H1 (cell line): ENCODE measurements around the gene TRAPPC2L. TPM values are rescaled to one million over a fixed set of nuclear protein-coding genes. Genes with fewer than 3 reads are reported as not detected.

ENCODE experiments used
- CTCF ChIA-PET: fragments of 300-600 bp; sonication (Branson Sonifier 250); formaldehyde crosslinking; loops from one replicate; lab custom pipeline; 2021; ENCODE audit not compliant: partially characterized antibody; lab: Charles Lee
- POLR2A ChIA-PET: fragments of 300-600 bp; sonication (Branson Sonifier 250); formaldehyde crosslinking; loops from one replicate; lab custom pipeline; 2021; ENCODE audit warnings: inconsistent platforms; ENCODE audit not compliant: partially characterized antibody; lab: Charles Lee
- DNase-seq, 2 experiments: peaks; one replicate each; pipeline versions ENCODE4 v3.0.0 to v3.0.0-alpha.2; 2010 to 2022; ENCODE audit warnings: low spot score in 2 of 2, low read depth in 1 of 2, mixed read lengths in 1 of 2
- FAIRE-seq: peaks from 2 replicates; lab custom pipeline; 2011; peaks lifted over from hg19 to GRCh38; lab: Jason Lieb, UNC
- H2AFZ ChIP-seq: 2 replicates; pipeline ENCODE4 v1.8.1; 2012; ENCODE audit warnings: low read length, inconsistent platforms
- H2AK5ac ChIP-seq: 2 replicates; pipeline ENCODE4 v1.6.1; 2013; ENCODE audit warnings: low read depth, low read length
- H2BK120ac ChIP-seq: replicated peaks from 2 replicates; pipeline ENCODE3; 2013; ENCODE audit warnings: low read depth, low read length, inconsistent platforms
- H2BK12ac ChIP-seq: 2 replicates; pipeline ENCODE4 v1.6.1; 2013; ENCODE audit warnings: low read depth, low read length
- H2BK15ac ChIP-seq: 2 replicates; pipeline ENCODE4 v1.6.1; 2013; ENCODE audit warnings: low read length
- H2BK20ac ChIP-seq: 2 replicates; pipeline ENCODE4 v1.6.1; 2013; ENCODE audit warnings: low read length
- H2BK5ac ChIP-seq: 2 replicates; pipeline ENCODE4 v1.6.1; 2013; ENCODE audit warnings: low read depth, low read length
- H3K14ac ChIP-seq: 2 replicates; pipeline ENCODE4 v1.6.1; 2013; ENCODE audit warnings: inconsistent platforms; ENCODE audit not compliant: insufficient read length
- H3K18ac ChIP-seq: 2 replicates; pipeline ENCODE4 v1.6.1; 2013; ENCODE audit warnings: low read length; ENCODE audit errors: extremely low read depth
- H3K23ac ChIP-seq: 2 replicates; pipeline ENCODE4 v1.6.1; 2013; ENCODE audit warnings: inconsistent platforms; ENCODE audit not compliant: insufficient read length
- H3K23me2 ChIP-seq: 2 replicates; pipeline ENCODE4 v1.6.1; 2013; ENCODE audit warnings: low read depth, low read length
- H3K27ac ChIP-seq: 2 replicates; pipeline ENCODE4 v1.6.1; 2011; ENCODE audit warnings: low read depth, low read length, inconsistent platforms
- H3K27me3 ChIP-seq, 4 experiments: replicated peaks in 1 of 4; 1 replicate in 1 of 4; 2 replicates in 3 of 4; pipeline versions ENCODE4 v1.6.1 to v1.8.1; 2011 to 2013; ENCODE audit warnings: low read length in 3 of 4, mild to moderate bottlenecking in 3 of 4, inconsistent platforms in 2 of 4, mixed read lengths in 2 of 4, moderate library complexity in 1 of 4; ENCODE audit not compliant: control insufficient read depth in 3 of 4, insufficient read depth in 3 of 4; ENCODE audit errors: extremely low read depth in 1 of 4
- H3K36me3 ChIP-seq, 4 experiments: 2 replicates each; pipeline versions ENCODE4 v1.6.1 to v1.8.1; 2011 to 2013; ENCODE audit warnings: mild to moderate bottlenecking in 4 of 4, low read length in 3 of 4, moderate library complexity in 2 of 4, control low read depth in 1 of 4, inconsistent platforms in 1 of 4; ENCODE audit not compliant: insufficient read depth in 4 of 4, control insufficient read depth in 2 of 4
- H3K4ac ChIP-seq: replicated peaks from 2 replicates; pipeline ENCODE3; 2013; ENCODE audit warnings: low read length, low read depth, mixed read lengths, inconsistent platforms; ENCODE audit not compliant: insufficient read length
- H3K4me1 ChIP-seq, 4 experiments: replicated peaks in 1 of 4; 1 replicate in 1 of 4; 2 replicates in 3 of 4; pipeline versions ENCODE4 v1.6.1 to v1.8.1; 2011 to 2013; ENCODE audit warnings: low read length in 3 of 4, inconsistent platforms in 2 of 4, mixed read lengths in 1 of 4; ENCODE audit not compliant: insufficient read depth in 4 of 4, control insufficient read depth in 3 of 4
- H3K4me2 ChIP-seq, 2 experiments: 2 replicates each; pipeline versions ENCODE4 v1.6.1 to v1.8.1; 2011 to 2013; ENCODE audit warnings: low read depth in 2 of 2, low read length in 2 of 2, control low read depth in 1 of 2, inconsistent platforms in 1 of 2, mild to moderate bottlenecking in 1 of 2; ENCODE audit not compliant: insufficient read depth in 1 of 2
- H3K4me3 ChIP-seq, 4 experiments: fragments of 200-600, 300-600 bp in 1 of 4; sonication (generic), shearing (Covaris generic), sonication (Bioruptor Twin) in 1 of 4; 2 replicates each; pipeline versions ENCODE4 v1.5.1 to v1.8.1; 2011 to 2016; ENCODE audit warnings: low read length in 4 of 4, low read depth in 3 of 4, control low read depth in 2 of 4, inconsistent platforms in 2 of 4, mild to moderate bottlenecking in 2 of 4, mixed read lengths in 1 of 4, moderate library complexity in 1 of 4; ENCODE audit not compliant: insufficient read depth in 2 of 4; ENCODE audit errors: extremely low read depth in 1 of 4
- H3K56ac ChIP-seq: replicated peaks from 2 replicates; pipeline ENCODE3; 2013; ENCODE audit warnings: low read depth, mild to moderate bottlenecking, mixed read lengths, low read length, inconsistent platforms; ENCODE audit not compliant: insufficient read length
- H3K79me1 ChIP-seq: 2 replicates; pipeline ENCODE4 v1.6.1; 2013; ENCODE audit warnings: low read depth, low read length, control low read depth
- H3K79me2 ChIP-seq, 2 experiments: 2 replicates each; pipeline versions ENCODE4 v1.6.1 to v1.8.1; 2012 to 2013; ENCODE audit warnings: low read length in 2 of 2, mild to moderate bottlenecking in 2 of 2, inconsistent platforms in 1 of 2; ENCODE audit not compliant: insufficient read depth in 2 of 2, control insufficient read depth in 1 of 2
- H3K9ac ChIP-seq, 4 experiments: replicated peaks in 1 of 4; 1 replicate in 1 of 4; 2 replicates in 3 of 4; pipeline versions ENCODE4 v1.6.1 to v1.8.1; 2011 to 2013; ENCODE audit warnings: low read depth in 3 of 4, low read length in 3 of 4, control low read depth in 2 of 4, mild to moderate bottlenecking in 2 of 4, moderate library complexity in 2 of 4, inconsistent platforms in 1 of 4; ENCODE audit errors: extremely low read depth in 1 of 4
- H3K9me3 ChIP-seq, 2 experiments: 2 replicates each; pipeline versions ENCODE4 v1.6.1 to v1.8.1; 2012 to 2013; ENCODE audit warnings: mild to moderate bottlenecking in 2 of 2, moderate library complexity in 2 of 2, control low read depth in 1 of 2, inconsistent platforms in 1 of 2, low read depth in 1 of 2, low read length in 1 of 2, mixed read lengths in 1 of 2; ENCODE audit not compliant: insufficient read depth in 2 of 2
- H4K20me1 ChIP-seq, 2 experiments: replicated peaks in 1 of 2; 2 replicates each; pipeline versions ENCODE3 to v1.8.1; 2011 to 2013; ENCODE audit warnings: inconsistent platforms in 2 of 2, low read length in 2 of 2, mild to moderate bottlenecking in 1 of 2; ENCODE audit not compliant: insufficient read depth in 2 of 2, control insufficient read depth in 1 of 2
- H4K5ac ChIP-seq: 2 replicates; pipeline ENCODE4 v1.6.1; 2013; ENCODE audit warnings: low read length, low read depth, mixed read lengths, inconsistent platforms; ENCODE audit not compliant: insufficient read length
- H4K8ac ChIP-seq: 2 replicates; pipeline ENCODE4 v1.8.0; 2013; ENCODE audit warnings: mild to moderate bottlenecking, moderate library complexity, low read length, inconsistent platforms; ENCODE audit not compliant: insufficient read depth; ENCODE audit errors: extremely low read depth
- H4K91ac ChIP-seq: replicated peaks from 2 replicates; pipeline ENCODE3; 2013; ENCODE audit warnings: low read length, mixed read lengths, inconsistent platforms; ENCODE audit not compliant: insufficient read length
- ATF3 ChIP-seq: IDR thresholded peaks from 2 replicates; pipeline ENCODE4 v1.6.1; 2011; ENCODE audit warnings: low read depth, mild to moderate bottlenecking, low read length; ENCODE audit not compliant: insufficient read depth
- BACH1 ChIP-seq: IDR thresholded peaks from 2 replicates; pipeline ENCODE4 v1.6.1; 2012; ENCODE audit warnings: low read length, improper control_type of control experiment
- CHD1 ChIP-seq: IDR thresholded peaks from 2 replicates; pipeline ENCODE4 v1.6.1; 2012; ENCODE audit warnings: low read depth, low read length, improper control_type of control experiment
- EGR1 ChIP-seq: IDR thresholded peaks from 2 replicates; pipeline ENCODE4 v1.6.1; 2011; ENCODE audit warnings: low read depth, low read length, borderline replicate concordance
- EP300 ChIP-seq, 2 experiments: IDR thresholded peaks; 1 replicate in 1 of 2; 2 replicates in 1 of 2; pipeline ENCODE4 v1.6.1; 2011 to 2012; ENCODE audit warnings: low read depth in 2 of 2, low read length in 2 of 2, mild to moderate bottlenecking in 2 of 2, borderline replicate concordance in 1 of 2, inconsistent platforms in 1 of 2, moderate library complexity in 1 of 2
- NANOG ChIP-seq: IDR thresholded peaks from 2 replicates; pipeline ENCODE4 v1.6.1; 2011; ENCODE audit warnings: low read length, low read depth, mild to moderate bottlenecking, inconsistent platforms; ENCODE audit not compliant: insufficient read depth, poor library complexity, severe bottlenecking
- PHF8 ChIP-seq: fragments of 200-600 bp; sonication (generic); conservative IDR thresholded peaks from 2 replicates; pipeline ENCODE4 v1.7.1; 2012; ENCODE audit warnings: low read depth, mild to moderate bottlenecking, inconsistent platforms, low read length, moderate library complexity
- RBBP5 ChIP-seq: IDR thresholded peaks from 2 replicates; pipeline ENCODE4 v1.7.1; 2012; ENCODE audit warnings: low read depth, mild to moderate bottlenecking, inconsistent platforms, low read length, moderate library complexity, borderline replicate concordance
- RFX5 ChIP-seq: IDR thresholded peaks from 2 replicates; pipeline ENCODE4 v1.6.1; 2011; ENCODE audit warnings: low read depth, low read length, improper control_type of control experiment, borderline replicate concordance
- SAP30 ChIP-seq: fragments of 300-600 bp; sonication (generic); IDR thresholded peaks from 2 replicates; pipeline ENCODE4 v1.7.1; 2012; ENCODE audit warnings: low read length, moderate library complexity, mild to moderate bottlenecking, inconsistent platforms; ENCODE audit not compliant: insufficient read depth, insufficient replicate concordance
- TAF1 ChIP-seq: IDR thresholded peaks from 2 replicates; pipeline ENCODE4 v1.6.1; 2011; ENCODE audit warnings: mild to moderate bottlenecking, low read depth, low read length
- TBP ChIP-seq: IDR thresholded peaks from 2 replicates; pipeline ENCODE4 v1.6.1; 2011; ENCODE audit warnings: low read depth, low read length, improper control_type of control experiment
- WGBS, 2 experiments: shearing (Covaris generic) in 1 of 2; methylation state at CpG; one replicate each; pipeline versions ENCODE4 v1.1.6 to v1.1.7; 2013 to 2015; ENCODE audit warnings: low lambda C conversion rate in 2 of 2, mixed read lengths in 2 of 2, inconsistent platforms in 1 of 2, low coverage in 1 of 2, missing lambda C conversion rate in 1 of 2; ENCODE audit not compliant: insufficient replicate concordance in 2 of 2, insufficient coverage in 1 of 2, insufficient read length in 1 of 2; ENCODE audit errors: extremely low coverage in 1 of 2, missing lambda C conversion rate in 1 of 2; 5-methylcytosine and 5-hydroxymethylcytosine counted together
- polyA plus RNA-seq, 7 experiments: library from polyadenylated mRNA; depleted of rRNA in 3 of 7; stranded (reverse) in 5 of 7; unstranded in 2 of 7; fragments of >200 nt in 5 of 7; fragments of 200-250 nt in 2 of 7; gene quantifications; 1 replicate in 5 of 7; 2 replicates in 1 of 7; 4 replicates in 1 of 7; pipeline versions ENCODE4 v1.2.1 to v1.2.3, GENCODE V29; 2011 to 2013; ENCODE audit warnings: missing spikeins in 2 of 7, mixed read lengths in 2 of 7
- total RNA-seq: library from RNA; stranded (reverse); fragmentation: NEBNext Ultra II Directional; extraction: Animal tissue kit (Norgen Biotek cat#: 25700); gene quantifications from 2 replicates; pipeline ENCODE4 v1.2.1, GENCODE V29; 2021

TRAPPC2L gene
- total and polyA plus RNA-seq, 2 of the 8 experiments (the other 6 are each of a cell fraction or from before 2014, with no cell fraction given), result 98.7 to 133 TPM

GRCh38 chr16:88867581-88868246 is 10.8 kb downstream of the TRAPPC2L start:
- H3K4me2 ChIP-seq, result no peak overlapping the region
- H3K79me2 ChIP-seq, result no peaks in the 10 kb centered on the region
- no peak overlapping the region for H4K5ac ChIP-seq
- H4K20me1 ChIP-seq, result no peaks in the 10 kb centered on the region
- no peak overlapping the region for H2BK20ac ChIP-seq
- no peak for DNase-seq
- no peak overlapping the region for H2BK5ac ChIP-seq
- POLR2A ChIA-PET, result no interaction called here
- no peak overlapping the region for H3K23ac ChIP-seq
- H2BK15ac ChIP-seq, result no peak overlapping the region
- no peaks in the 10 kb centered on the region for H3K23me2 ChIP-seq
- no peak overlapping the region for H2BK120ac ChIP-seq
- CTCF ChIA-PET, result interaction anchor here (4.1 kb wide), 1 partner anchor 10 kb away, joined by 18 read pairs; no protein-coding TSS in a partner anchor
- H3K14ac ChIP-seq, result no peak overlapping the region
- 90% methylated on average over 22 of the region's 24 CpGs; no CpG with 5 or more reads in 1 of the 2 experiments for WGBS, 2 experiments
- H3K18ac ChIP-seq, result no peak overlapping the region
- no peak overlapping the region for H2BK12ac ChIP-seq
- no peak overlapping the region for H3K9ac ChIP-seq
- no peaks in the 10 kb centered on the region for H3K79me1 ChIP-seq
- no peak overlapping the region for H2AFZ ChIP-seq
- no peaks in the 10 kb centered on the region for H3K9me3 ChIP-seq
- no peak overlapping the region for H3K56ac ChIP-seq
- H3K27me3 ChIP-seq, result no peaks in the 10 kb centered on the region
- H3K27ac ChIP-seq, result no peak overlapping the region
- no peaks in the 10 kb centered on the region; a peak in 1 of 7 replicates for H3K4me1 ChIP-seq
- FAIRE-seq, result no peak
- H3K4ac ChIP-seq, result no peak overlapping the region
- H4K91ac ChIP-seq, result no peak overlapping the region
- no peak overlapping the region for H3K4me3 ChIP-seq
- H2AK5ac ChIP-seq, result no peak overlapping the region
- H3K36me3 ChIP-seq, result no peaks in the 10 kb centered on the region
- H4K8ac ChIP-seq, result no peak overlapping the region; the same call in 1 of the 2 replicates
- no peak for TF ChIP-seq EGR1
- TF ChIP-seq EP300 (IDR thresholded peaks at IDR 0.05; ENCODE audit: borderline replicate concordance in 1 of 2, low read depth in 2 of 2, low read length in 2 of 2), result no peak
- no peak for TF ChIP-seq PHF8
- TF ChIP-seq RFX5, result no peak
- no peak for TF ChIP-seq TBP
- TF ChIP-seq BACH1, result no peak
- TF ChIP-seq SAP30, result no peak
- TF ChIP-seq TAF1, result no peak
- TF ChIP-seq CHD1, result no peak
- no peak for TF ChIP-seq RBBP5
- no peak for TF ChIP-seq ATF3
- TF ChIP-seq NANOG, result no peak
